Measurements from ENCODE around the gene SOCS2. TPM values are rescaled to one million over a fixed set of nuclear protein-coding genes. Genes with fewer than 3 reads are reported as not detected.
A peak's percentile ranks its signal among the peaks of the same experiment; 100 is the strongest.

SOCS2 gene, protein sequence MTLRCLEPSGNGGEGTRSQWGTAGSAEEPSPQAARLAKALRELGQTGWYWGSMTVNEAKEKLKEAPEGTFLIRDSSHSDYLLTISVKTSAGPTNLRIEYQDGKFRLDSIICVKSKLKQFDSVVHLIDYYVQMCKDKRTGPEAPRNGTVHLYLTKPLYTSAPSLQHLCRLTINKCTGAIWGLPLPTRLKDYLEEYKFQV
- 41.4 TPM for polyA plus RNA-seq (2013, experiment 1 of 2)
- 39.4 TPM for polyA plus RNA-seq (2013, experiment 2 of 2)

DNA sequence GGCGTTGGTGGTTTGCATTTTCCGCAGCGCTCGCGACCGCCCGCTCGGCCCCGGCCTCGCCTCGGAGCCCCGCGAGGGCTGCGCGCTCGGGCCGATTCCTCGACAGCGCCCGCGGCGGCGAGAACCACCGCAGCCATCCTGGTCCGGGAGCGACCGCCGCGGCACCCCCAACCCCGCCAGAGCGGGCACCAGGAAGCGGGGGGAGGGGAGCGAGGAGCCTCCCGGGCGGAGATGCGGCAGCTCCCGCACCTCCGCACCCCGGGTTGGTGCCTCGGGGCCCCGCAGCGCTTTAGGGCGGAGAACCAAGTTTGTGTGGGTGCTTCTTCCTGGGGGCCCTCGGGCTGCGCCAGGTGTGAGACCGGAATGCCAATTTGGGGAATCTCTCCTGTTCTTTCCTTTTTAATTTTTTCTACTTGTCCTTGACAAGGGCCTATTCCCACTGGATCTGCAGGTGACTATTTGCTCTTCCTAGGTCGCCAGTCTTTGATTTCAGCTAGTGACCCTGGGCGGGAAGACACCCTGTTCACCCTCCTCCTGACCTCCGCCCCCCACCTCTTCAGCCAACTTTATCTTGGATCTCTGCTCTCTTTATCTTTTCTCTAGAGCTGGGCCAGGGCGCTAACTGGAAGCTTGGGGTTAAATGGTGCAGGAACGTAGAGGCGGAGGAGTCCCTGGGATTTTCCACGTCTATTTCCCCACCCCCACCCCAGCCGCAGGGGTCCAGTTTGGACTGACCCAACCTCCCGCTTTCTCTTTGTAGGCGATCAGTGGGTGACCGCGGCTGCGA, at the start of gene SOCS2:
Gene SOCS2, plus strand, starts transcription at position 751 of the 787 bp plus-strand sequence. CDS start 223 bp downstream, outside the sequence.
- H3K4me3 ChIP-seq (ENCODE audit: low read length) = peak within 1 kb of the TSS; percentile 82
- H2BK120ac ChIP-seq (ENCODE audit: low read depth, low read length) = peak within 1 kb of the TSS; percentile 37
- peak within 1 kb of the TSS; percentile 73 for H3K23ac ChIP-seq (ENCODE audit: low read length)
- no peak within 1 kb of the TSS for H2BK15ac ChIP-seq (replicated peaks; ENCODE audit: low read depth)
- H2AK5ac ChIP-seq (ENCODE audit: low read length) = peak within 1 kb of the TSS; percentile 54
- peak within 1 kb of the TSS; percentile 90 for H2BK5ac ChIP-seq (ENCODE audit: low read length)
- H3K4ac ChIP-seq (ENCODE audit: low read depth, low read length) = peak within 1 kb of the TSS; percentile 64
- H3K9ac ChIP-seq (ENCODE audit: low read length) = peak within 1 kb of the TSS; percentile 94
- DNase-seq = peak; percentile 87
- H4K8ac ChIP-seq (ENCODE audit: low read depth, low read length) = no peak within 1 kb of the TSS
- H3K36me3 ChIP-seq (ENCODE audit: control insufficient read depth, insufficient read depth, low read length) = no peaks in the 10 kb centered on the region
- H4K5ac ChIP-seq (ENCODE audit: low read length) = no peak within 1 kb of the TSS
- H3K56ac ChIP-seq (ENCODE audit: low read length) = peak within 1 kb of the TSS; percentile 94
- peak within 1 kb of the TSS; percentile 78 for H3K4me2 ChIP-seq (ENCODE audit: low read length)
- peaks cover 34% of the 10 kb centered on the region for H3K79me2 ChIP-seq (ENCODE audit: control insufficient read depth, insufficient read depth, low read length)
- H3K4me1 ChIP-seq (ENCODE audit: control insufficient read depth, low read depth, low read length) = no peaks in the 10 kb centered on the region
- peak within 1 kb of the TSS; percentile 99 for H3K18ac ChIP-seq (ENCODE audit: low read length)
- H3K27me3 ChIP-seq (ENCODE audit: insufficient read depth, low read length, poor library complexity) = no peaks in the 10 kb centered on the region
- H3K79me1 ChIP-seq (ENCODE audit: low read length) = peaks cover 5% of the 10 kb centered on the region
- WGBS (ENCODE audit: extremely low coverage, insufficient coverage, low lambda C conversion rate) = no CpG with 5 or more reads among the region's 59 CpGs
- H3K27ac ChIP-seq (ENCODE audit: low read depth, low read length) = peak within 1 kb of the TSS; percentile 98

DNA sequence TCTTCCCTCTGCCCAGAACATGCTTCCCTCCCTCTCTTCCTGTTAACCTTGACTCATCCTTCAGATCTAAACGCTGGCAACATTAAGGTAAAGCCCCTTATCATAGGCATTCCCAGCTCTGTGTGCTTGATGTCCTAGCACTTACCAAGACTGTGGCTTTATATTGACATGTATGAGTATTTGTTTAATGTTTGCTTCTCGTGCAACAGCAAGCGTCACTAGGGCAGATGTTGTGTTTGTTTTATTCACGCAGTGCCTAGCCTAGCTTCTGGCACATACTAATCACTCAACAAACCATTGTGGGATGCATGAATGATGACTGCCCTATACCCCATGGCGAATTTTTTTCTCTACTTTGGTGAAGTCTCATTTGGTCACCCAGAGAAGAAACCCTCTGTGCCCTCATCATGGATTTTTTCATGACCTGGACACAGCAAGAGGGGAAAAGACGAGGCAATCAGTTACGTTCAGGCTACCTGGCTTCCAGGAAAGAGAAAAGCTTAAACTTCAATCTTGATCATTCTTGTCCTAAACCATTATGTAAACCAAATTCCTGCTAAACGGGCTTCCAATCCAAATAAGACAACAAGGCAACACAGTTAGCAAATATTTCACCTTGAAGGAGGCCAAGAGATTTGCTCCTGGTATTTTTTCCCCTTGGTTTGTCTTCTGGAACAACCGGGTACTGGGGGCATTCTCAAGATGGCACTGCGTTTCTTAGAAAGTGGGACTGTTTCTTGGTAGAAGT, 47.9 kb upstream of the SOCS2 start:
- no peak overlapping the region for H3K56ac ChIP-seq (ENCODE audit: low read length)
- no peaks in the 10 kb centered on the region for H3K79me1 ChIP-seq (ENCODE audit: low read length)
- H2BK5ac ChIP-seq (ENCODE audit: low read length) = no peak overlapping the region
- H3K23ac ChIP-seq (ENCODE audit: low read length) = no peak overlapping the region
- H3K79me2 ChIP-seq (ENCODE audit: control insufficient read depth, insufficient read depth, low read length) = no peaks in the 10 kb centered on the region
- no peaks in the 10 kb centered on the region for H3K36me3 ChIP-seq (ENCODE audit: control insufficient read depth, insufficient read depth, low read length)
- H3K18ac ChIP-seq (ENCODE audit: low read length) = no peak overlapping the region
- no peak overlapping the region for H3K4ac ChIP-seq (ENCODE audit: low read depth, low read length)
- no peak overlapping the region for H4K5ac ChIP-seq (ENCODE audit: low read length)
- no peaks in the 10 kb centered on the region for H3K27me3 ChIP-seq (ENCODE audit: insufficient read depth, low read length, poor library complexity)
- DNase-seq = no peak
- no peak overlapping the region for H3K27ac ChIP-seq (ENCODE audit: low read depth, low read length)
- H4K8ac ChIP-seq (ENCODE audit: low read depth, low read length) = no peak overlapping the region
- H2AK5ac ChIP-seq (ENCODE audit: low read length) = no peak overlapping the region
- no peak overlapping the region for H3K9ac ChIP-seq (ENCODE audit: low read length)
- no peaks in the 10 kb centered on the region for H3K4me1 ChIP-seq (ENCODE audit: control insufficient read depth, low read depth, low read length)
- H2BK15ac ChIP-seq (replicated peaks; ENCODE audit: low read depth) = no peak overlapping the region
- no peak overlapping the region for H2BK120ac ChIP-seq (ENCODE audit: low read depth, low read length)
- H3K4me3 ChIP-seq (ENCODE audit: low read length) = no peak overlapping the region
- H3K4me2 ChIP-seq (ENCODE audit: low read length) = no peak overlapping the region
- WGBS (ENCODE audit: extremely low coverage, insufficient coverage, low lambda C conversion rate) = no CpG with 5 or more reads among the region's 10 CpGs

DNA sequence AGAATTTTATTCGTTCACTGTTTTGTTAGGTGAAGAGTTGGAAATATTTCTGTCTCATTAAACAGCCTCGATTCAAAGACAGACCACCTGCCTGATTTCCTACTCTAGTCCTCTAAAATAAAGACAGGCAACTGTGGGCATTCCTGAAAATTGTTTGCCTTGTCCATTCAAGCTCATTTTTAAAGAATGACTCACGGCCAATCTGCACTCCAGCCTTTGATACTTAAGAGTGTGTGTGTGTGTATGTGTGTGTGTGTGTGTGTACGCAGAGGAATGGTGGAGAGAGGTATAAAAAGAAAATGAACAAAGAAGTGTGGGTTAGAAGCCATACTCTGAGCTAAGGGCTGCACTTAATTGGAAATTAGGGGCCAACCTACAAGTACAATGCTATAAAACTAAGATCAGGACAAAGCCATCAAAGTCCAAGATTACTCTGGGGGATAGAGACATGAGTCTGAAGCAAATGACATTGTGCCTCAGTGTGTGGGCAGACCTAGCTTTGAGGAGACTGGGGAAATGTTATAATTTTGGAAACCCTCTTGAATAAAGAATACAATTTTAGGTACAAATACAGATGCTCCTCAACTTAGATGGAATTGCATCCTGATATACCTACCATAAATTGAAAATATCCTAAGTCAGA, 45.6 kb upstream of the SOCS2 start:
- no peak overlapping the region for H4K5ac ChIP-seq (ENCODE audit: low read length)
- H3K27me3 ChIP-seq (ENCODE audit: insufficient read depth, low read length, poor library complexity) = no peaks in the 10 kb centered on the region
- H3K23ac ChIP-seq (ENCODE audit: low read length) = no peak overlapping the region
- H3K9ac ChIP-seq (ENCODE audit: low read length) = no peak overlapping the region
- no peaks in the 10 kb centered on the region for H3K36me3 ChIP-seq (ENCODE audit: control insufficient read depth, insufficient read depth, low read length)
- no peak overlapping the region for H2BK5ac ChIP-seq (ENCODE audit: low read length)
- no peak overlapping the region for H3K56ac ChIP-seq (ENCODE audit: low read length)
- no peak overlapping the region for H4K8ac ChIP-seq (ENCODE audit: low read depth, low read length)
- no peaks in the 10 kb centered on the region for H3K4me1 ChIP-seq (ENCODE audit: control insufficient read depth, low read depth, low read length)
- no peak overlapping the region for H3K4ac ChIP-seq (ENCODE audit: low read depth, low read length)
- peak; percentile 23 for DNase-seq
- H2AK5ac ChIP-seq (ENCODE audit: low read length) = no peak overlapping the region
- H3K79me1 ChIP-seq (ENCODE audit: low read length) = no peaks in the 10 kb centered on the region
- WGBS (ENCODE audit: extremely low coverage, insufficient coverage, low lambda C conversion rate) = no CpG with 5 or more reads among the region's 4 CpGs
- no peak overlapping the region for H3K27ac ChIP-seq (ENCODE audit: low read depth, low read length)
- no peak overlapping the region for H2BK120ac ChIP-seq (ENCODE audit: low read depth, low read length)
- no peak overlapping the region for H3K18ac ChIP-seq (ENCODE audit: low read length)
- H3K4me3 ChIP-seq (ENCODE audit: low read length) = no peak overlapping the region
- no peak overlapping the region for H2BK15ac ChIP-seq (replicated peaks; ENCODE audit: low read depth)
- no peaks in the 10 kb centered on the region for H3K79me2 ChIP-seq (ENCODE audit: control insufficient read depth, insufficient read depth, low read length)
- no peak overlapping the region for H3K4me2 ChIP-seq (ENCODE audit: low read length)

DNA sequence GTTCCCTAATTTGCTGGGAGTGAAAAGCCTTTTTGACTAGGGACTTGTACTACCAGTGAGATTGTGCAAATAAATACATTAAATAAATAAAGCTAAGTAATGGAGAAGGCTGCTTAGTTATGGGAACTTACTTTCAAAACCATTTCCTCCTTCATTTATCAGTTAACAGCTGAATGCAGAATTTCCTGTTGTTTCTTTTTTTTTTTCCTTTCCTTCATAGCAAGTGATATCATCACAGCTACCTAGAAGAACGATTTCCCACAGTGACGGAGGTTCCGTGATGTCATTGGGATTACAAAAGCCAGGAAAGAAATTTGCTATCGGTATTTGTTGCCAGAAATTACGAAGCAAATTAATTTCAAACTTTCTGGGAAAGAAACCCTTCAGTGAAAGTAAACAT, 42.1 kb upstream of the SOCS2 start:
- no peak overlapping the region for H2BK120ac ChIP-seq (ENCODE audit: low read depth, low read length)
- H2AK5ac ChIP-seq (ENCODE audit: low read length) = no peak overlapping the region
- no peaks in the 10 kb centered on the region for H3K79me2 ChIP-seq (ENCODE audit: control insufficient read depth, insufficient read depth, low read length)
- H3K27ac ChIP-seq (ENCODE audit: low read depth, low read length) = no peak overlapping the region
- no peak overlapping the region for H3K4ac ChIP-seq (ENCODE audit: low read depth, low read length)
- no CpG with 5 or more reads among the region's 5 CpGs for WGBS (ENCODE audit: extremely low coverage, insufficient coverage, low lambda C conversion rate)
- no peaks in the 10 kb centered on the region for H3K36me3 ChIP-seq (ENCODE audit: control insufficient read depth, insufficient read depth, low read length)
- no peak overlapping the region for H3K4me2 ChIP-seq (ENCODE audit: low read length)
- H3K4me3 ChIP-seq (ENCODE audit: low read length) = no peak overlapping the region
- no peak overlapping the region for H4K5ac ChIP-seq (ENCODE audit: low read length)
- H3K4me1 ChIP-seq (ENCODE audit: control insufficient read depth, low read depth, low read length) = no peaks in the 10 kb centered on the region
- H3K27me3 ChIP-seq (ENCODE audit: insufficient read depth, low read length, poor library complexity) = no peaks in the 10 kb centered on the region
- H2BK15ac ChIP-seq (replicated peaks; ENCODE audit: low read depth) = no peak overlapping the region
- DNase-seq = no peak
- H4K8ac ChIP-seq (ENCODE audit: low read depth, low read length) = no peak overlapping the region
- H3K18ac ChIP-seq (ENCODE audit: low read length) = no peak overlapping the region
- no peak overlapping the region for H3K23ac ChIP-seq (ENCODE audit: low read length)
- no peak overlapping the region for H2BK5ac ChIP-seq (ENCODE audit: low read length)
- H3K9ac ChIP-seq (ENCODE audit: low read length) = no peak overlapping the region
- H3K79me1 ChIP-seq (ENCODE audit: low read length) = no peaks in the 10 kb centered on the region
- no peak overlapping the region for H3K56ac ChIP-seq (ENCODE audit: low read length)

DNA sequence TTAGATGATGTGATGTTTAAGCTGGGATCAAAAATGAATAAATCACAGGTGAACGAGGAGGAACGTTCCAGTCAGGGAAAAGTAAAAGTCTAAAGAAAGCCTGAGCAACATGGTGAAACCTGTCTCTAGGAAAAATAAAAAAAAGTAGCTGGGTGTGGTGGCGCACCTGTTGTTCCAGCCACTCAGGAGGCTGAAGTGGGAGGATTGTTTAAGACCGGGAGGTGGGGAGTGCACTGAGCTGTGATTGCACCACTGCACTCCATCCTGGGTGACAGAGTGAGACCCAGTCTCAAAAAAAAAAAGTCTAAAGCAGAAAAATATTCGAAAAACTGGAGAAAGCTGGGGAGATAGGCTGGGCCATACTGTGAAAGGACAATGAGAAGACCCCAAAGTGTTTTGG, 39.2 kb upstream of the SOCS2 start:
- Histone ChIP-seq H4K8ac (ENCODE audit: low read depth, low read length) (no peak overlapping the region), H4K5ac (ENCODE audit: low read length) (no peak overlapping the region), H3K79me2 (ENCODE audit: control insufficient read depth, insufficient read depth, low read length) (no peaks in the 10 kb centered on the region), H3K4ac (ENCODE audit: low read depth, low read length) (no peak overlapping the region), H3K27ac (ENCODE audit: low read depth, low read length) (no peak overlapping the region), H3K4me1 (ENCODE audit: control insufficient read depth, low read depth, low read length) (no peaks in the 10 kb centered on the region), H2AK5ac (ENCODE audit: low read length) (no peak overlapping the region), H3K27me3 (ENCODE audit: insufficient read depth, low read length, poor library complexity) (no peaks in the 10 kb centered on the region), H2BK5ac (ENCODE audit: low read length) (no peak overlapping the region), H3K56ac (ENCODE audit: low read length) (no peak overlapping the region), H3K23ac (ENCODE audit: low read length) (no peak overlapping the region), H3K79me1 (ENCODE audit: low read length) (no peaks in the 10 kb centered on the region), H3K36me3 (ENCODE audit: control insufficient read depth, insufficient read depth, low read length) (no peaks in the 10 kb centered on the region), H3K4me3 (ENCODE audit: low read length) (no peak overlapping the region), H3K18ac (ENCODE audit: low read length) (no peak overlapping the region), H2BK15ac (replicated peaks; ENCODE audit: low read depth) (no peak overlapping the region), H3K4me2 (ENCODE audit: low read length) (no peak overlapping the region), H3K9ac (ENCODE audit: low read length) (no peak overlapping the region), H2BK120ac (ENCODE audit: low read depth, low read length) (no peak overlapping the region)
- no CpG with 5 or more reads among the region's 5 CpGs for WGBS (ENCODE audit: extremely low coverage, insufficient coverage, low lambda C conversion rate)
- no peak for DNase-seq

Data from mesendoderm (in vitro differentiated cells).